GM19023 (cell line): Measurements from ENCODE around the gene JAKMIP1.
A peak's percentile ranks its signal among the peaks of the same experiment; 100 is the strongest.
"Not testable (repeated sequence)": the region's sequence is repeated elsewhere in the genome, so short reads cannot be mapped to it uniquely, and the experiment has no call there.

Experiments
- ATAC-seq: cut with Tn5 transposase; IDR thresholded peaks from one replicate; pipeline ENCODE4 v1.9.1; 2021; ENCODE audit warnings: mild to moderate bottlenecking, moderate library complexity; ENCODE audit not compliant: unreplicated experiment

Gene JAKMIP1

GRCh38 chr4:5999356-5999755, 201.0 kb downstream of the JAKMIP1 start:
- ATAC-seq, result no peak

GRCh38 chr4:5998333-5998936, 201.9 kb downstream of the JAKMIP1 start:
- peak; percentile 79 for ATAC-seq

- no peak for ATAC-seq
Measured at GRCh38 chr4:5996641-5997040, 203.7 kb downstream of the JAKMIP1 start.

GRCh38 chr4:5995901-5996623, 204.3 kb downstream of the JAKMIP1 start:
- ATAC-seq, result no peak

- no peak for ATAC-seq
Measured at GRCh38 chr4:5993876-5994811, 206.2 kb downstream of the JAKMIP1 start.

- not testable (repeated sequence) for ATAC-seq
Measured at GRCh38 chr4:5993346-5993745, 207.0 kb downstream of the JAKMIP1 start.

GRCh38 chr4:5992828-5993321, 207.5 kb downstream of the JAKMIP1 start:
- no peak for ATAC-seq

GRCh38 chr4:5992171-5992827, 208.1 kb downstream of the JAKMIP1 start:
- ATAC-seq, result no peak

GRCh38 chr4:5991405-5991804, 208.9 kb downstream of the JAKMIP1 start:
- ATAC-seq, result no peak

GRCh38 chr4:5990446-5991160, 209.7 kb downstream of the JAKMIP1 start:
- ATAC-seq, result no peak

GRCh38 chr4:5989236-5990225, 210.8 kb downstream of the JAKMIP1 start:
- no peak for ATAC-seq

GRCh38 chr4:5988086-5988845, 212.1 kb downstream of the JAKMIP1 start:
- ATAC-seq, result no peak

GRCh38 chr4:5984843-5985242, 215.5 kb downstream of the JAKMIP1 start:
- no peak for ATAC-seq

GRCh38 chr4:5982156-5982973, 218.0 kb downstream of the JAKMIP1 start:
- ATAC-seq, result no peak

GRCh38 chr4:5980436-5981155, 219.8 kb downstream of the JAKMIP1 start:
- no peak for ATAC-seq

- ATAC-seq, result no peak
Measured at GRCh38 chr4:5979981-5980380, 220.4 kb downstream of the JAKMIP1 start.

GRCh38 chr4:5976921-5977320, 223.4 kb downstream of the JAKMIP1 start:
- no peak for ATAC-seq
